HPDE6-E6E7 (cell line): ENCODE measurements around the gene NIF3L1.

Source experiments
- DNase-seq: peaks from one replicate; pipeline ENCODE4 v3.0.0; 2011; ENCODE audit warnings: missing footprints; ENCODE audit errors: extremely low spot score

NIF3L1 gene

GRCh38 chr2:200888704-200889625, at the start of gene NIF3L1, which contains the start of gene PPIL3:
Gene NIF3L1, plus strand, starts transcription at chr2:200889371. Its CDS starts 2,573 bp downstream, at chr2:200891944.
Gene PPIL3, minus strand, starts transcription at chr2:200889077. Its CDS starts 1,462 bp downstream, at chr2:200887615.
- peak; percentile 89 for DNase-seq

- peak; percentile 36 for DNase-seq
Observed at GRCh38 chr2:200839513-200839912, 49.7 kb upstream of the NIF3L1 start.

GRCh38 chr2:200843993-200844948, 44.9 kb upstream of the NIF3L1 start:
- DNase-seq: no peak

GRCh38 chr2:200845194-200845593, 44.0 kb upstream of the NIF3L1 start:
- DNase-seq: no peak

- no peak for DNase-seq
Observed at GRCh38 chr2:200845669-200846325, 43.4 kb upstream of the NIF3L1 start.

- DNase-seq: no peak
Observed at GRCh38 chr2:200847269-200847668, 41.9 kb upstream of the NIF3L1 start.

- no peak for DNase-seq
Observed at GRCh38 chr2:200847939-200848338, 41.2 kb upstream of the NIF3L1 start.

GRCh38 chr2:200850512-200851256, 38.5 kb upstream of the NIF3L1 start:
- DNase-seq: no peak

- DNase-seq: no peak
Observed at GRCh38 chr2:200851398-200852248, 37.5 kb upstream of the NIF3L1 start.

- no peak for DNase-seq
Observed at GRCh38 chr2:200852605-200853004, 36.6 kb upstream of the NIF3L1 start.

- no peak for DNase-seq
Observed at GRCh38 chr2:200856806-200857205, 32.4 kb upstream of the NIF3L1 start.

- DNase-seq: no peak
Observed at GRCh38 chr2:200860092-200860795, 28.9 kb upstream of the NIF3L1 start.

- no peak for DNase-seq
Observed at GRCh38 chr2:200861617-200862155, 27.5 kb upstream of the NIF3L1 start.

- no peak for DNase-seq
Observed at GRCh38 chr2:200862532-200863000, 26.6 kb upstream of the NIF3L1 start.

- no peak for DNase-seq
Observed at GRCh38 chr2:200863782-200864175, 25.4 kb upstream of the NIF3L1 start.

GRCh38 chr2:200864176-200865034, 24.8 kb upstream of the NIF3L1 start, which contains the start of gene CLK1:
Gene CLK1, minus strand, starts transcription at chr2:200864658. Its CDS starts 2,796 bp downstream, at chr2:200861862.
- DNase-seq: peak; percentile 87

GRCh38 chr2:200869014-200869413, 20.2 kb upstream of the NIF3L1 start:
- no peak for DNase-seq

- DNase-seq: no peak
Observed at GRCh38 chr2:200871151-200871550, 18.0 kb upstream of the NIF3L1 start.
